G401 (cell line): ENCODE results near the gene FIBCD1. TPM values are rescaled to one million over a fixed set of nuclear protein-coding genes. Genes with fewer than 3 reads are reported as not detected.

Experiments
- DNase-seq: peaks from one replicate; pipeline ENCODE4 v3.0.0-alpha.2; 2015; ENCODE audit warnings: low spot score
- in situ Hi-C: cut with HindIII; loops from 2 replicates; pipeline ENCODE4 v1.10.0; 2016; ENCODE audit warnings: low sequenced_read_pairs, mixed read lengths
- total RNA-seq: library from RNA; depleted of rRNA; stranded (reverse); fragments of >200 nt; shearing (Covaris generic); gene quantifications from 2 replicates; pipeline ENCODE4 v1.2.3, GENCODE V29; 2014; rRNA removed

FIBCD1 gene
- total RNA-seq, 1 experiment from 2014 or later: 2.4 TPM

DNA sequence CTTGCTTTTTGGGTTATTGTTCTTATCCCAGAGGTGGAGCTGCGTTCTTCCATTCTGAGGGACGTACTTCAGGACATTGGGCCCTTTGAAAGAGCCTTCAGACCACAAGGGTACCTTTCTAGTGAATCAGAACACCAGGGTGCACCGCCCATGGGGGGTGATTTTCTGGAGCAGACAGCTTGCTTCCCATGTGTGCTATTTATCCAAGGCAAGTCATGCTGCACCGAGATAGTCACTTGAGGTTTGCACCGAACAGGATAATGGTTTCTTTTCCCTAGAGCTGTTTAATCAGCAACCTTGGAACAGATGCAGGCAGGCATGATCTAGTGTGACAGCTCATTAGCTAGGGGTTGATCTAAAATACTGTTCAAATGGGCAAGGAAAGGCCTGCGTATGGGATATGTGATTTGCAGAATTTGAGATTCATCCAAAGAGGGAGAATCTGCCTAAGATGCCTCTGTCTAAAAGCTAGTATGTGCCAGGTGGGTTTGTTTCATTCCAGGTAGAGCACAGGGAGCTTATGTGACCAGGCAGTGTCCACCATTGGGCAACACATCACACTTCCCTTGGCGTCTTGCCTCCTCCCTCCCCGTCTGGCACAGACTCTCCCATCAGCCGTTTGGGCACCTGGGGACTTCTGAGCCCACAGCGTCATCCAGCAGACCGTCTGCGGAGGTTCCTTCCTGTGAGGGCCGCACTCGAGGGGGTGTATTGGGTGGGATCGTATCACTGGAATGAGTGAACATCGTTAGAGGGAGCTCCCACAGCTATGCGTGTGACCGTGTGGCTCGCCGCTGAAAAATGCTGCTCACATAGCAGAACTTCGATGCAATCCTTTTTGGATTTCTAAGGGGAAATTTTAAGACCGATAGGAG is 80.9 kb downstream of the FIBCD1 start:
- DNase-seq: peak; percentile 78
- in situ Hi-C loops: loop anchor here (10.0 kb wide), 1 partner anchor 123 kb away; no protein-coding TSS in a partner anchor

DNA sequence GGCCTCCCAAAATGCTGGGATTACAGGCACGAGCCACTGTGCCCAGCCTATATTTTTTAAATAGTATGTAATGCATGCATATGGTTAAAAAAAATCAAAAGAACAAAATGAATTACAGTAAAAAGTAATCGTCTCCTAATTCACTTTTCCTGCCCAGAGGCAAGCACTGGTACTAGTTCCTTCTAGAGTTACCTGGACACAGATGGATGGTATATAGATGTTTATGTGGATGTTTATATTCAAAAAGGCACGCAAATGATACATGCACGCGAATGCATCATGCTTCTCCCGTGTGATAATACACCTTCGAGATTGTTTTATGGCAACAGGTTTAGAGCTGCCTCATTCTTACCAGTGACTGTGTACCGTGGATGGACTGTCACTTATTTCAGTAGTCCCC is 82.6 kb downstream of the FIBCD1 start:
- in situ Hi-C loops: loop anchor here (10.0 kb wide), 1 partner anchor 122 kb away; no protein-coding TSS in a partner anchor
- DNase-seq: no peak

DNA sequence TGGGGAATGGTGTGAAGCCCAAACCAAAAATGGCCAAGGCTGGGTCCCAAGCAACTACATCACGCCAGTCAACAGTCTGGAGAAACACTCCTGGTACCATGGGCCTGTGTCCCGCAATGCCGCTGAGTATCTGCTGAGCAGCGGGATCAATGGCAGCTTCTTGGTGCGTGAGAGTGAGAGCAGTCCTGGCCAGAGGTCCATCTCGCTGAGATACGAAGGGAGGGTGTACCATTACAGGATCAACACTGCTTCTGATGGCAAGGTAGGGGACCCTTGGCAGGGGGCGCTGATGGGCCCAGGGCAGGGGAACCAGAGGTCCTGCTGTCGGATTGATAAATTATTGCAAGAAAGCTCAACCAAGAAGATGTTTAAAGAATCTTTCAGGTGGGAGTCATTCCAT is 84.2 kb downstream of the FIBCD1 start:
- DNase-seq: no peak
- in situ Hi-C loops: loop anchor here (10.0 kb wide), 1 partner anchor 120 kb away; no protein-coding TSS in a partner anchor

DNA sequence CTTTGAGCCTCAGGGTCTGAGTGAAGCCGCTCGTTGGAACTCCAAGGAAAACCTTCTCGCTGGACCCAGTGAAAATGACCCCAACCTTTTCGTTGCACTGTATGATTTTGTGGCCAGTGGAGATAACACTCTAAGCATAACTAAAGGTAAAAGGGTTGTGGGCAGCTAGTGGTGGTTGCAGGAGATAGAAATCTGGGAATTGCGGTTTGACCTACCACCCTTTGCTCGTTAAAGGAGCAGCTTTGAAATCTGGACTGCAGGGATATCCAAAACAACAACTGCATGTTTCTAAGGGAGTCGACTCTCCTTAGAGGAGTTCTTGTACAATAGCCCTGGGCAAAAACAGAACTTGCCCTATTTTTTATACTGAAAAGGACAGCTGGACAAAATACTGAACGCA is 85.0 kb downstream of the FIBCD1 start:
- no peak for DNase-seq
- in situ Hi-C loops: loop anchor here (10.0 kb wide), 1 partner anchor 119 kb away; no protein-coding TSS in a partner anchor

DNA sequence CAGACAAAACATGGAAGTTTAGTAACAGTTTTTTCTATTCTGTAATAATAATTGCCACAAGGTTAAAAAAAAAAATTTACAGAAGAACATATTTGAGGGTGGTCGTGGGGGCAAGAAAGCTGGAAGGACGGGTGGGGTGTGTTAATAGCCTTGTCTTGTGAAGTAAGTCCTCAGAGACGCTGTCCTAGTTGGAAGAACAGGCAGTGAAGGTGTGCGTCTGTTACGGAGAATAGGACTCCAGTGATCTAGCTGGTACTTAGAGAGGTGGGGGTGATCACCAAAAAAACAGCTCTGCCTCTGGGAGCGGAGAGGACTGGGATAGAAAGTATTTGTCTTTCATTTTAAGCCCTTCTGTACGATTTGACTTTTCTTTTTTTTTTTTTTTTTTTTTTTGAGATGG is 86.2 kb downstream of the FIBCD1 start:
- DNase-seq: no peak
- in situ Hi-C loops: loop anchor here (10.0 kb wide), 1 partner anchor 118 kb away; no protein-coding TSS in a partner anchor

Other genes with a start within 250 kb of the FIBCD1 start
- gene EXOSC2, start 245.5 kb downstream of the FIBCD1 start, total RNA-seq: 41.5 and 66.4 TPM in 2 replicates
- 22.3 and 27.1 TPM in 2 replicates for gene ABL1, start 104.0 kb downstream of the FIBCD1 start, total RNA-seq
- not detected in 2 replicates for gene QRFP, start 42.4 kb downstream of the FIBCD1 start, total RNA-seq
- 1.8 and 3.3 TPM in 2 replicates for gene LAMC3, start 69.9 kb upstream of the FIBCD1 start, total RNA-seq
- 25.5 and 26.9 TPM in 2 replicates for gene AIF1L, start 157.3 kb upstream of the FIBCD1 start, total RNA-seq
- gene NUP214, start 186.3 kb upstream of the FIBCD1 start, total RNA-seq: 9.4 and 11.9 TPM in 2 replicates